Measurements from ENCODE around the gene DYNC1LI2.

Gene DYNC1LI2

GRCh38 chr16:66717112-66717675 is 34.2 kb downstream of the DYNC1LI2 start:
- no peaks in the 10 kb centered on the region for H3K9me3 ChIP-seq (ENCODE audit: control insufficient read depth in 1 of 2, low read length in 2 of 2)
- no peak overlapping the region for H3K4me3 ChIP-seq (ENCODE audit: low read depth in 1 of 2, low read length in 2 of 2)
- no peak overlapping the region for H3K27ac ChIP-seq (ENCODE audit: low read depth, low read length)
- H3K36me3 ChIP-seq (ENCODE audit: control insufficient read depth in 1 of 2, insufficient read depth in 2 of 2, low read length in 2 of 2): peaks cover 1 to 19% of the 10 kb centered on the region in 2 donors
- H3K9ac ChIP-seq (ENCODE audit: low read depth in 1 of 2, low read length in 2 of 2): no peak overlapping the region
- H3K27me3 ChIP-seq (ENCODE audit: control insufficient read depth in 1 of 2, insufficient read depth in 2 of 2, low read length in 2 of 2): no peaks in the 10 kb centered on the region
- H3K4me1 ChIP-seq (ENCODE audit: control insufficient read depth in 1 of 2, insufficient read depth in 2 of 2, low read length in 2 of 2): peaks cover 11 to 17% of the 10 kb centered on the region in 2 donors

- peaks cover 0 to 6% of the 10 kb centered on the region in 2 donors for H3K36me3 ChIP-seq (ENCODE audit: control insufficient read depth in 1 of 2, insufficient read depth in 2 of 2, low read length in 2 of 2)
- H3K9ac ChIP-seq (ENCODE audit: low read depth in 1 of 2, low read length in 2 of 2): no peak overlapping the region
- peak overlapping the region in 1 of 2 donors; percentile 1 for H3K4me3 ChIP-seq (ENCODE audit: low read depth in 1 of 2, low read length in 2 of 2)
- peaks cover 11 to 17% of the 10 kb centered on the region in 2 donors for H3K4me1 ChIP-seq (ENCODE audit: control insufficient read depth in 1 of 2, insufficient read depth in 2 of 2, low read length in 2 of 2)
- H3K27ac ChIP-seq (ENCODE audit: low read depth, low read length): no peak overlapping the region
- H3K27me3 ChIP-seq (ENCODE audit: control insufficient read depth in 1 of 2, insufficient read depth in 2 of 2, low read length in 2 of 2): no peaks in the 10 kb centered on the region
- H3K9me3 ChIP-seq (ENCODE audit: control insufficient read depth in 1 of 2, low read length in 2 of 2): no peaks in the 10 kb centered on the region
Measured at GRCh38 chr16:66714654-66715307, 36.6 kb downstream of the DYNC1LI2 start.

- Histone ChIP-seq H3K9me3 (ENCODE audit: control insufficient read depth in 1 of 2, low read length in 2 of 2) (no peaks in the 10 kb centered on the region), H3K27me3 (ENCODE audit: control insufficient read depth in 1 of 2, insufficient read depth in 2 of 2, low read length in 2 of 2) (no peaks in the 10 kb centered on the region), H3K4me3 (ENCODE audit: low read depth in 1 of 2, low read length in 2 of 2) (no peak overlapping the region), H3K36me3 (ENCODE audit: control insufficient read depth in 1 of 2, insufficient read depth in 2 of 2, low read length in 2 of 2) (peaks cover 0 to 6% of the 10 kb centered on the region in 2 donors), H3K27ac (ENCODE audit: low read depth, low read length) (no peak overlapping the region), H3K4me1 (ENCODE audit: control insufficient read depth in 1 of 2, insufficient read depth in 2 of 2, low read length in 2 of 2) (peaks cover 11 to 17% of the 10 kb centered on the region in 2 donors), H3K9ac (ENCODE audit: low read depth in 1 of 2, low read length in 2 of 2) (no peak overlapping the region)
Measured at GRCh38 chr16:66714062-66714461, 37.3 kb downstream of the DYNC1LI2 start.

GRCh38 chr16:66713076-66713475 is 38.3 kb downstream of the DYNC1LI2 start:
- no peaks in the 10 kb centered on the region for H3K27me3 ChIP-seq (ENCODE audit: control insufficient read depth in 1 of 2, insufficient read depth in 2 of 2, low read length in 2 of 2)
- H3K9ac ChIP-seq (ENCODE audit: low read depth in 1 of 2, low read length in 2 of 2): no peak overlapping the region
- H3K36me3 ChIP-seq (ENCODE audit: control insufficient read depth in 1 of 2, insufficient read depth in 2 of 2, low read length in 2 of 2): peaks cover 0 to 2% of the 10 kb centered on the region in 2 donors
- no peak overlapping the region for H3K27ac ChIP-seq (ENCODE audit: low read depth, low read length)
- H3K4me1 ChIP-seq (ENCODE audit: control insufficient read depth in 1 of 2, insufficient read depth in 2 of 2, low read length in 2 of 2): peaks cover 11 to 17% of the 10 kb centered on the region in 2 donors
- no peaks in the 10 kb centered on the region for H3K9me3 ChIP-seq (ENCODE audit: control insufficient read depth in 1 of 2, low read length in 2 of 2)
- no peak overlapping the region for H3K4me3 ChIP-seq (ENCODE audit: low read depth in 1 of 2, low read length in 2 of 2)

- Histone ChIP-seq H3K27ac (ENCODE audit: low read depth, low read length) (no peak overlapping the region), H3K9me3 (ENCODE audit: control insufficient read depth in 1 of 2, low read length in 2 of 2) (no peaks in the 10 kb centered on the region), H3K4me3 (ENCODE audit: low read depth in 1 of 2, low read length in 2 of 2) (no peak overlapping the region), H3K9ac (ENCODE audit: low read depth in 1 of 2, low read length in 2 of 2) (no peak overlapping the region), H3K36me3 (ENCODE audit: control insufficient read depth in 1 of 2, insufficient read depth in 2 of 2, low read length in 2 of 2) (no peaks in the 10 kb centered on the region), H3K4me1 (ENCODE audit: control insufficient read depth in 1 of 2, insufficient read depth in 2 of 2, low read length in 2 of 2) (peaks cover 11 to 17% of the 10 kb centered on the region in 2 donors), H3K27me3 (ENCODE audit: control insufficient read depth in 1 of 2, insufficient read depth in 2 of 2, low read length in 2 of 2) (no peaks in the 10 kb centered on the region)
Measured at GRCh38 chr16:66712512-66712911, 38.9 kb downstream of the DYNC1LI2 start.

- no peak overlapping the region for H3K9ac ChIP-seq (ENCODE audit: low read depth in 1 of 2, low read length in 2 of 2)
- no peak overlapping the region for H3K27ac ChIP-seq (ENCODE audit: low read depth, low read length)
- no peak overlapping the region for H3K4me3 ChIP-seq (ENCODE audit: low read depth in 1 of 2, low read length in 2 of 2)
- peaks cover 12 to 19% of the 10 kb centered on the region in 2 donors for H3K4me1 ChIP-seq (ENCODE audit: control insufficient read depth in 1 of 2, insufficient read depth in 2 of 2, low read length in 2 of 2)
- H3K27me3 ChIP-seq (ENCODE audit: control insufficient read depth in 1 of 2, insufficient read depth in 2 of 2, low read length in 2 of 2): no peaks in the 10 kb centered on the region
- no peaks in the 10 kb centered on the region for H3K9me3 ChIP-seq (ENCODE audit: control insufficient read depth in 1 of 2, low read length in 2 of 2)
- no peaks in the 10 kb centered on the region for H3K36me3 ChIP-seq (ENCODE audit: control insufficient read depth in 1 of 2, insufficient read depth in 2 of 2, low read length in 2 of 2)
Measured at GRCh38 chr16:66711581-66711980, 39.8 kb downstream of the DYNC1LI2 start.

- no peaks in the 10 kb centered on the region for H3K27me3 ChIP-seq (ENCODE audit: control insufficient read depth in 1 of 2, insufficient read depth in 2 of 2, low read length in 2 of 2)
- peak overlapping the region; percentile 53 for H3K27ac ChIP-seq (ENCODE audit: low read depth, low read length)
- H3K36me3 ChIP-seq (ENCODE audit: control insufficient read depth in 1 of 2, insufficient read depth in 2 of 2, low read length in 2 of 2): no peaks in the 10 kb centered on the region
- H3K9ac ChIP-seq (ENCODE audit: low read depth in 1 of 2, low read length in 2 of 2): no peak overlapping the region
- peak overlapping the region in 1 of 2 donors; percentile 3 for H3K4me3 ChIP-seq (ENCODE audit: low read depth in 1 of 2, low read length in 2 of 2)
- peaks cover 7 to 12% of the 10 kb centered on the region in 2 donors for H3K4me1 ChIP-seq (ENCODE audit: control insufficient read depth in 1 of 2, insufficient read depth in 2 of 2, low read length in 2 of 2)
- H3K9me3 ChIP-seq (ENCODE audit: control insufficient read depth in 1 of 2, low read length in 2 of 2): no peaks in the 10 kb centered on the region
Measured at GRCh38 chr16:66706506-66706880, 44.9 kb downstream of the DYNC1LI2 start.

GRCh38 chr16:66705790-66706505 is 45.5 kb downstream of the DYNC1LI2 start:
- Histone ChIP-seq H3K9me3 (ENCODE audit: control insufficient read depth in 1 of 2, low read length in 2 of 2) (no peaks in the 10 kb centered on the region), H3K36me3 (ENCODE audit: control insufficient read depth in 1 of 2, insufficient read depth in 2 of 2, low read length in 2 of 2) (no peaks in the 10 kb centered on the region), H3K27ac (ENCODE audit: low read depth, low read length) (no peak overlapping the region), H3K9ac (ENCODE audit: low read depth in 1 of 2, low read length in 2 of 2) (no peak overlapping the region), H3K27me3 (ENCODE audit: control insufficient read depth in 1 of 2, insufficient read depth in 2 of 2, low read length in 2 of 2) (no peaks in the 10 kb centered on the region), H3K4me1 (ENCODE audit: control insufficient read depth in 1 of 2, insufficient read depth in 2 of 2, low read length in 2 of 2) (peaks cover 7 to 12% of the 10 kb centered on the region in 2 donors), H3K4me3 (ENCODE audit: low read depth in 1 of 2, low read length in 2 of 2) (peak overlapping the region in 1 of 2 donors; percentile 3)

- Histone ChIP-seq H3K4me3 (ENCODE audit: low read depth in 1 of 2, low read length in 2 of 2) (no peak overlapping the region), H3K27me3 (ENCODE audit: control insufficient read depth in 1 of 2, insufficient read depth in 2 of 2, low read length in 2 of 2) (no peaks in the 10 kb centered on the region), H3K4me1 (ENCODE audit: control insufficient read depth in 1 of 2, insufficient read depth in 2 of 2, low read length in 2 of 2) (peaks cover 7 to 12% of the 10 kb centered on the region in 2 donors), H3K9me3 (ENCODE audit: control insufficient read depth in 1 of 2, low read length in 2 of 2) (no peaks in the 10 kb centered on the region), H3K36me3 (ENCODE audit: control insufficient read depth in 1 of 2, insufficient read depth in 2 of 2, low read length in 2 of 2) (no peaks in the 10 kb centered on the region), H3K9ac (ENCODE audit: low read depth in 1 of 2, low read length in 2 of 2) (no peak overlapping the region), H3K27ac (ENCODE audit: low read depth, low read length) (no peak overlapping the region)
Measured at GRCh38 chr16:66703406-66704215, 47.8 kb downstream of the DYNC1LI2 start.

Data from duodenal mucosa (tissue), 2 donors.